Measurements from ENCODE around the gene TMCO1.
A peak's percentile ranks its signal among the peaks of the same experiment; 100 is the strongest.
"Not testable (repeated sequence)": the region's sequence is repeated elsewhere in the genome, so short reads cannot be mapped to it uniquely, and the experiment has no call there.

The TMCO1 gene

DNA sequence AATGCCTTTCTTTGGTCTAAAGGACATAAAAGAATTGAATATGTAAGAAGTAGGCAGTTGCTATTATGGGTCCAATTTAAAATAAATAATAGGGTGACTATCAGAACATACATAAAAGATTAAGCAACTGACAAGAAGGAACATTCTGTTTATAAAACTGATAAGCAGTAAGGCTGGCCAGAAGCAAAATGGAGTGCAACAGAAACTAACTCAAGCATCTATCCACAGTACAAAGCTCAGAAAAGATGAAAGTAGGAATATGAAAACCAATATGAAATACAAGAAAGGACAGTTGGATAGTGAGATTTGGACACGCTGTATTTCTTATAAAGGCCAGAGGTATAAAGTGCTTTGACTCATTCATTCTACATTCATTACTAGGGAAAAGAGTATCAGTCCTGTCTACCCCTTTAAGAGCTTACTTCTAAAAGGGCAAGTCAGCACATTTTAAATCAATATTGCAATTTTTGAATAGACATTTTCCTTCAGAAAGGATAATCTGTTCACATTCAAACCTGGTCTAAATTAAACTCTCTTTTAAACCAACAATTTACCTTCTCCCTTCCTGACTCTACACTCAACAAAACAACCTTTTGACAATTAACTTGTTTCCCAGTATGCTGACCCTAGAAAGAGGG is 84.7 kb downstream of the TMCO1 start:
- no peak for DNase-seq

DNA sequence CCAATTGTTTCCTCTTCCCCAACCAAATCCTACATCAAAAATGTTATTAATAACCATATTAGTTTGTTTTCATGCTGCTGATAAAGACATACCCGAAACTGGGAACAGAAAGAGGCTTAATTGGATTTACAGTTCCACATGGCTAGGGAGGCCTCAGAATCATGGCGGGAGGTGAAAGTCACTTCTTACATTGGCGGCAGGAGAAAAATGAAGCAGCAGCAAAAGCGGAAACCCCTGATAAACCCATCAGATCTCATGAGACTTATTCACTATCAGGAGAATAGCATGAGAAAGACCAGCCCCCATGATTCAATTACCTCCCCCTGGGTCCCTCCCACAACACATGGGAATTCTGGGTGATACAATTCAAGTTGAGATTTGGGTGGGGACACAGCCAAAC is 87.9 kb downstream of the TMCO1 start:
- DNase-seq: not testable (repeated sequence)

DNA sequence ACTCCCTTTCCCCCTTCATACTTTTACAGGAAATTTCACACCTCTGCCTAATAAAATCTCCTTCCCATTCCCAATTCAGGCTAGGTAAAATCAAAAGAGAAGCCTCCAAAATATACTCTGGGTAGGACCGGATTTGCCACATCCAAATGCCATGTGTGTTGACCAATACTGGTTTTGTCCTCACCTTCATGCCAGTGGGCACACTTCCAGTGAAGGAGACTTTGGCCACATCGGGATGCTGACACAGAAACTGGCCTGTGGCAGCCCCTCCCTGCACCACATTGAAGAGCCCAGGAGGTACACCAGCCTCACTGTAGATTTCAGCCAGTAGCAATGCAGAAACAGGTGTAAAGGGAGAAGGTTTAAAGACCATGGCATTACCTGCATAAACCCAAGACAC is 88.4 kb downstream of the TMCO1 start:
- DNase-seq: no peak

DNA sequence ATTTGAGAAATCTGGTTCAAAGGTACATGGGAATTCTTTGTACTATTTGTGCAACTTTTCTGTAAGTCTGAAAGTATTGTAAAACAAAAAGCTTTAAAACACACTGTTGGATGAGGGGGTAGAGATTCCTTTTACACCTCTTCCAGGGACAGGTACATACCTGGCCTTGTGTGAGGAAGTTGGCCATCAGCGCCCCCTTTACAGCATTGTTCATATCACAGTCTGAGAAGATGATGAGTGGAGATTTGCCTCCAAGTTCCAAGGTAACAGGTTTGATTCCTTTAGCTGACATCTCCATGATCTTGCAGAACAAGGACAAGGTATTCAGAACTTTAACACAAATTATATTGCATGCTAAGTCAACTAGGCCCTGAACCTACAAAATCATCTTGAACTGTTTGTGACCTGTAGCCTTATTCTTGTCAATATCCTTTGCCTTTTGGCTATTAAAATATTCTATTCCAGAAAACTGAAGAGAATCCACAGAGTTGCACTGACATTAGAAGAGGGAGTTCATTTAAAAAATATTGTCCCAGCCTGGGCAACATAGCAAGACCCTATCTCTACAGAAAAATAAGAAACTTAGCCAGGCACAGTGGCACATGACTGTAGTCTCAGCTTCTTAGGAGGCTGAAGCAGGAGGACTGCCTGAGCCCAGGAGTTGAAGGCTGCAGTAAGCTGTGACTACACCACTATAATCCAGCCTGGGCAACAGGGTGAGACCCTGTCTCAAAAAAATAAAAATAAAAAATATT is 89.2 kb downstream of the TMCO1 start:
- DNase-seq: no peak

DNA sequence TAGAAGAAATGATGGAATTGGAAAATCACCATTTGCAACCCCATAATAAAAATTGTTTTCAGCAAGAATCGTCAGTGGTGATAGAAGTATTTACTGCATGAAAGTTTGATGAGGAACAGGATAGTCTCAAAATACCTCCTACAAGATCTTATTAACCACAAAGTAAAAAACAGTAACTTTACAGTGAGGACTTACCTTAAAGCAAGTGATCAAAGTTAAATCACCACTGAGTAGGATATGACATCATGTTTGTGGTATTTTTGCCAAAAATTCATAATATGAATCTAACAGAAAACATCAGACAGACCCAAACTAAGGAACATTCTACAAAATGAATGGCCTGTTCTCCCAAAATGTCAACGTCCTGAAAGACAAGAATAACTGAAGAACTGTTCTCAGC is 90.2 kb downstream of the TMCO1 start:
- DNase-seq: peak; percentile 12

Measured in activated CD4-positive, alpha-beta T cell treated with anti-CD3 and anti-CD28 coated beads, Interleukin-10, Interleukin-2, amounts not matched to agents 100 ng/mL and 50 ng/mL, durations not matched to agents 16 hours and 8 hours (primary cell).